Body of pancreas (tissue), 4 donors: ENCODE measurements around the gene SIAH3.

Source experiments
- POLR2A ChIP-seq, 3 donors: fragments of 450-650 bp; IDR thresholded peaks; one replicate each; pipeline ENCODE4 v1.6.1; 2016; ENCODE audit warnings: antibody characterized with exemption in 3 of 3, mild to moderate bottlenecking in 2 of 3
- TF ChIP-seq, protein P1 (sequence below), 7 experiments: fragments of 450-650 bp in 4 of 7; fragments of 200-600 bp in 3 of 7; sonication (generic) in 3 of 7; IDR thresholded peaks; one replicate each; pipeline ENCODE4 v1.5.1; 2016 to 2019; ENCODE audit warnings: antibody characterized with exemption in 7 of 7

GRCh38 chr13:45783346-45784043 is 68.1 kb downstream of the SIAH3 start:
- no peak for TF ChIP-seq POLR2A (IDR thresholded peaks at IDR 0.05)
- TF ChIP-seq, protein P1, sequence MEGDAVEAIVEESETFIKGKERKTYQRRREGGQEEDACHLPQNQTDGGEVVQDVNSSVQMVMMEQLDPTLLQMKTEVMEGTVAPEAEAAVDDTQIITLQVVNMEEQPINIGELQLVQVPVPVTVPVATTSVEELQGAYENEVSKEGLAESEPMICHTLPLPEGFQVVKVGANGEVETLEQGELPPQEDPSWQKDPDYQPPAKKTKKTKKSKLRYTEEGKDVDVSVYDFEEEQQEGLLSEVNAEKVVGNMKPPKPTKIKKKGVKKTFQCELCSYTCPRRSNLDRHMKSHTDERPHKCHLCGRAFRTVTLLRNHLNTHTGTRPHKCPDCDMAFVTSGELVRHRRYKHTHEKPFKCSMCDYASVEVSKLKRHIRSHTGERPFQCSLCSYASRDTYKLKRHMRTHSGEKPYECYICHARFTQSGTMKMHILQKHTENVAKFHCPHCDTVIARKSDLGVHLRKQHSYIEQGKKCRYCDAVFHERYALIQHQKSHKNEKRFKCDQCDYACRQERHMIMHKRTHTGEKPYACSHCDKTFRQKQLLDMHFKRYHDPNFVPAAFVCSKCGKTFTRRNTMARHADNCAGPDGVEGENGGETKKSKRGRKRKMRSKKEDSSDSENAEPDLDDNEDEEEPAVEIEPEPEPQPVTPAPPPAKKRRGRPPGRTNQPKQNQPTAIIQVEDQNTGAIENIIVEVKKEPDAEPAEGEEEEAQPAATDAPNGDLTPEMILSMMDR (IDR thresholded peaks at IDR 0.05), result no peak
